ENCODE data around the gene SLC8A1.

GRCh38 chr2:40102447-40102846, 349.4 kb downstream of the SLC8A1 start:
- TF ChIP-seq, protein P1, sequence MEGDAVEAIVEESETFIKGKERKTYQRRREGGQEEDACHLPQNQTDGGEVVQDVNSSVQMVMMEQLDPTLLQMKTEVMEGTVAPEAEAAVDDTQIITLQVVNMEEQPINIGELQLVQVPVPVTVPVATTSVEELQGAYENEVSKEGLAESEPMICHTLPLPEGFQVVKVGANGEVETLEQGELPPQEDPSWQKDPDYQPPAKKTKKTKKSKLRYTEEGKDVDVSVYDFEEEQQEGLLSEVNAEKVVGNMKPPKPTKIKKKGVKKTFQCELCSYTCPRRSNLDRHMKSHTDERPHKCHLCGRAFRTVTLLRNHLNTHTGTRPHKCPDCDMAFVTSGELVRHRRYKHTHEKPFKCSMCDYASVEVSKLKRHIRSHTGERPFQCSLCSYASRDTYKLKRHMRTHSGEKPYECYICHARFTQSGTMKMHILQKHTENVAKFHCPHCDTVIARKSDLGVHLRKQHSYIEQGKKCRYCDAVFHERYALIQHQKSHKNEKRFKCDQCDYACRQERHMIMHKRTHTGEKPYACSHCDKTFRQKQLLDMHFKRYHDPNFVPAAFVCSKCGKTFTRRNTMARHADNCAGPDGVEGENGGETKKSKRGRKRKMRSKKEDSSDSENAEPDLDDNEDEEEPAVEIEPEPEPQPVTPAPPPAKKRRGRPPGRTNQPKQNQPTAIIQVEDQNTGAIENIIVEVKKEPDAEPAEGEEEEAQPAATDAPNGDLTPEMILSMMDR (IDR thresholded peaks at IDR 0.05): no peak
- TF ChIP-seq POLR2A (IDR thresholded peaks at IDR 0.05) (no peak), POLR2AphosphoS5 (IDR thresholded peaks at IDR 0.05) (no peak), EP300 (IDR thresholded peaks at IDR 0.05) (no peak)
